ENCODE data around the gene ADRB1.
A peak's percentile ranks its signal among the peaks of the same experiment; 100 is the strongest.

ADRB1 gene

DNA sequence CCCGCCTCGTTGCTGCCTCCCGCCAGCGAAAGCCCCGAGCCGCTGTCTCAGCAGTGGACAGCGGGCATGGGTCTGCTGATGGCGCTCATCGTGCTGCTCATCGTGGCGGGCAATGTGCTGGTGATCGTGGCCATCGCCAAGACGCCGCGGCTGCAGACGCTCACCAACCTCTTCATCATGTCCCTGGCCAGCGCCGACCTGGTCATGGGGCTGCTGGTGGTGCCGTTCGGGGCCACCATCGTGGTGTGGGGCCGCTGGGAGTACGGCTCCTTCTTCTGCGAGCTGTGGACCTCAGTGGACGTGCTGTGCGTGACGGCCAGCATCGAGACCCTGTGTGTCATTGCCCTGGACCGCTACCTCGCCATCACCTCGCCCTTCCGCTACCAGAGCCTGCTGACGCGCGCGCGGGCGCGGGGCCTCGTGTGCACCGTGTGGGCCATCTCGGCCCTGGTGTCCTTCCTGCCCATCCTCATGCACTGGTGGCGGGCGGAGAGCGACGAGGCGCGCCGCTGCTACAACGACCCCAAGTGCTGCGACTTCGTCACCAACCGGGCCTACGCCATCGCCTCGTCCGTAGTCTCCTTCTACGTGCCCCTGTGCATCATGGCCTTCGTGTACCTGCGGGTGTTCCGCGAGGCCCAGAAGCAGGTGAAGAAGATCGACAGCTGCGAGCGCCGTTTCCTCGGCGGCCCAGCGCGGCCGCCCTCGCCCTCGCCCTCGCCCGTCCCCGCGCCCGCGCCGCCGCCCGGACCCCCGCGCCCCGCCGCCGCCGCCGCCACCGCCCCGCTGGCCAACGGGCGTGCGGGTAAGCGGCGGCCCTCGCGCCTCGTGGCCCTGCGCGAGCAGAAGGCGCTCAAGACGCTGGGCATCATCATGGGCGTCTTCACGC, 825 bp downstream of the ADRB1 start:
- peaks cover 32% of the 10 kb centered on the region for H3K79me2 ChIP-seq (ENCODE audit: insufficient read depth, low read length)
- no peak for TF ChIP-seq EZH2phosphoT487 (IDR thresholded peaks at IDR 0.05; ENCODE audit: borderline replicate concordance)
- TF ChIP-seq, protein P1, sequence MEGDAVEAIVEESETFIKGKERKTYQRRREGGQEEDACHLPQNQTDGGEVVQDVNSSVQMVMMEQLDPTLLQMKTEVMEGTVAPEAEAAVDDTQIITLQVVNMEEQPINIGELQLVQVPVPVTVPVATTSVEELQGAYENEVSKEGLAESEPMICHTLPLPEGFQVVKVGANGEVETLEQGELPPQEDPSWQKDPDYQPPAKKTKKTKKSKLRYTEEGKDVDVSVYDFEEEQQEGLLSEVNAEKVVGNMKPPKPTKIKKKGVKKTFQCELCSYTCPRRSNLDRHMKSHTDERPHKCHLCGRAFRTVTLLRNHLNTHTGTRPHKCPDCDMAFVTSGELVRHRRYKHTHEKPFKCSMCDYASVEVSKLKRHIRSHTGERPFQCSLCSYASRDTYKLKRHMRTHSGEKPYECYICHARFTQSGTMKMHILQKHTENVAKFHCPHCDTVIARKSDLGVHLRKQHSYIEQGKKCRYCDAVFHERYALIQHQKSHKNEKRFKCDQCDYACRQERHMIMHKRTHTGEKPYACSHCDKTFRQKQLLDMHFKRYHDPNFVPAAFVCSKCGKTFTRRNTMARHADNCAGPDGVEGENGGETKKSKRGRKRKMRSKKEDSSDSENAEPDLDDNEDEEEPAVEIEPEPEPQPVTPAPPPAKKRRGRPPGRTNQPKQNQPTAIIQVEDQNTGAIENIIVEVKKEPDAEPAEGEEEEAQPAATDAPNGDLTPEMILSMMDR (conservative IDR thresholded peaks at IDR 0.05; ENCODE audit: low read length) = no peak
- no peak overlapping the region for H3K9ac ChIP-seq (ENCODE audit: low read depth, low read length, poor library complexity, severe bottlenecking)
- H3K4me1 ChIP-seq (ENCODE audit: insufficient read depth, low read length, poor library complexity, severe bottlenecking) = peaks cover 43% of the 10 kb centered on the region
- peaks cover 9% of the 10 kb centered on the region; the same call in 1 of the 2 replicates for H3F3A ChIP-seq (ENCODE audit: low read depth)
- H3K4me3 ChIP-seq (ENCODE audit: low read length, poor library complexity, severe bottlenecking) = peak overlapping the region; percentile 83
- H3K36me3 ChIP-seq (ENCODE audit: insufficient read depth, low read length) = no peaks in the 10 kb centered on the region
- H3K9me2 ChIP-seq (replicated peaks; ENCODE audit: low read depth, low read length) = no peaks in the 10 kb centered on the region
- peak overlapping the region; percentile 56 for H3K4me2 ChIP-seq (ENCODE audit: low read depth, low read length, poor library complexity, severe bottlenecking)
- H3K9me3 ChIP-seq (ENCODE audit: insufficient read depth, low read depth, low read length) = no peaks in the 10 kb centered on the region
- no peak overlapping the region for H2AFZ ChIP-seq (ENCODE audit: low read length)
- no peaks in the 10 kb centered on the region for H4K20me1 ChIP-seq (ENCODE audit: insufficient read depth, low read length, poor library complexity, severe bottlenecking)
- H3K27me3 ChIP-seq (ENCODE audit: insufficient read depth, low read length, poor library complexity, severe bottlenecking) = no peaks in the 10 kb centered on the region

DNA sequence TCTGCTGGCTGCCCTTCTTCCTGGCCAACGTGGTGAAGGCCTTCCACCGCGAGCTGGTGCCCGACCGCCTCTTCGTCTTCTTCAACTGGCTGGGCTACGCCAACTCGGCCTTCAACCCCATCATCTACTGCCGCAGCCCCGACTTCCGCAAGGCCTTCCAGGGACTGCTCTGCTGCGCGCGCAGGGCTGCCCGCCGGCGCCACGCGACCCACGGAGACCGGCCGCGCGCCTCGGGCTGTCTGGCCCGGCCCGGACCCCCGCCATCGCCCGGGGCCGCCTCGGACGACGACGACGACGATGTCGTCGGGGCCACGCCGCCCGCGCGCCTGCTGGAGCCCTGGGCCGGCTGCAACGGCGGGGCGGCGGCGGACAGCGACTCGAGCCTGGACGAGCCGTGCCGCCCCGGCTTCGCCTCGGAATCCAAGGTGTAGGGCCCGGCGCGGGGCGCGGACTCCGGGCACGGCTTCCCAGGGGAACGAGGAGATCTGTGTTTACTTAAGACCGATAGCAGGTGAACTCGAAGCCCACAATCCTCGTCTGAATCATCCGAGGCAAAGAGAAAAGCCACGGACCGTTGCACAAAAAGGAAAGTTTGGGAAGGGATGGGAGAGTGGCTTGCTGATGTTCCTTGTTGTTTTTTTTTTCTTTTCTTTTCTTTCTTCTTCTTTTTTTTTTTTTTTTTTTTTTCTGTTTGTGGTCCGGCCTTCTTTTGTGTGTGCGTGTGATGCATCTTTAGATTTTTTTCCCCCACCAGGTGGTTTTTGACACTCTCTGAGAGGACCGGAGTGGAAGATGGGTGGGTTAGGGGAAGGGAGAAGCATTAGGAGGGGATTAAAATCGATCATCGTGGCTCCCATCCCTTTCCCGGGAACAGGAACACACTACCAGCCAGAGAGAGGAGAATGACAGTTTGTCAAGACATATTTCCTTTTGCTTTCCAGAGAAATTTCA, 1.7 kb downstream of the ADRB1 start:
- Histone ChIP-seq H3K36me3 (ENCODE audit: insufficient read depth, low read length) (no peaks in the 10 kb centered on the region), H3K4me2 (ENCODE audit: low read depth, low read length, poor library complexity, severe bottlenecking) (peak overlapping the region; percentile 93), H3K4me3 (ENCODE audit: low read length, poor library complexity, severe bottlenecking) (peak overlapping the region; percentile 72), H3K4me1 (ENCODE audit: insufficient read depth, low read length, poor library complexity, severe bottlenecking) (peaks cover 43% of the 10 kb centered on the region), H3F3A (ENCODE audit: low read depth) (peaks cover 9% of the 10 kb centered on the region; the same call in 1 of the 2 replicates), H2AFZ (ENCODE audit: low read length) (no peak overlapping the region), H3K27me3 (ENCODE audit: insufficient read depth, low read length, poor library complexity, severe bottlenecking) (no peaks in the 10 kb centered on the region), H4K20me1 (ENCODE audit: insufficient read depth, low read length, poor library complexity, severe bottlenecking) (no peaks in the 10 kb centered on the region), H3K9me2 (replicated peaks; ENCODE audit: low read depth, low read length) (no peaks in the 10 kb centered on the region), H3K79me2 (ENCODE audit: insufficient read depth, low read length) (peaks cover 32% of the 10 kb centered on the region), H3K9me3 (ENCODE audit: insufficient read depth, low read depth, low read length) (no peaks in the 10 kb centered on the region), H3K9ac (ENCODE audit: low read depth, low read length, poor library complexity, severe bottlenecking) (peak overlapping the region; percentile 73)
- TF ChIP-seq, protein P1 (conservative IDR thresholded peaks at IDR 0.05; ENCODE audit: low read length) = no peak
- no peak for TF ChIP-seq EZH2phosphoT487 (IDR thresholded peaks at IDR 0.05; ENCODE audit: borderline replicate concordance)

DNA sequence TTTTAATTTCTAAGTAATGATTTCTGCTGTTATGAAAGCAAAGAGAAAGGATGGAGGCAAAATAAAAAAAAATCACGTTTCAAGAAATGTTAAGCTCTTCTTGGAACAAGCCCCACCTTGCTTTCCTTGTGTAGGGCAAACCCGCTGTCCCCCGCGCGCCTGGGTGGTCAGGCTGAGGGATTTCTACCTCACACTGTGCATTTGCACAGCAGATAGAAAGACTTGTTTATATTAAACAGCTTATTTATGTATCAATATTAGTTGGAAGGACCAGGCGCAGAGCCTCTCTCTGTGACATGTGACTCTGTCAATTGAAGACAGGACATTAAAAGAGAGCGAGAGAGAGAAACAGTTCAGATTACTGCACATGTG, 2.4 kb downstream of the ADRB1 start:
- Histone ChIP-seq H3K36me3 (ENCODE audit: insufficient read depth, low read length) (no peaks in the 10 kb centered on the region), H3K4me2 (ENCODE audit: low read depth, low read length, poor library complexity, severe bottlenecking) (peak overlapping the region; percentile 93), H3K4me3 (ENCODE audit: low read length, poor library complexity, severe bottlenecking) (peak overlapping the region; percentile 72), H3K9ac (ENCODE audit: low read depth, low read length, poor library complexity, severe bottlenecking) (peak overlapping the region; percentile 73), H3F3A (ENCODE audit: low read depth) (peaks cover 9% of the 10 kb centered on the region; the same call in 1 of the 2 replicates), H4K20me1 (ENCODE audit: insufficient read depth, low read length, poor library complexity, severe bottlenecking) (no peaks in the 10 kb centered on the region), H3K4me1 (ENCODE audit: insufficient read depth, low read length, poor library complexity, severe bottlenecking) (peaks cover 43% of the 10 kb centered on the region), H2AFZ (ENCODE audit: low read length) (no peak overlapping the region), H3K9me2 (replicated peaks; ENCODE audit: low read depth, low read length) (no peaks in the 10 kb centered on the region), H3K79me2 (ENCODE audit: insufficient read depth, low read length) (peaks cover 32% of the 10 kb centered on the region), H3K27me3 (ENCODE audit: insufficient read depth, low read length, poor library complexity, severe bottlenecking) (no peaks in the 10 kb centered on the region), H3K9me3 (ENCODE audit: insufficient read depth, low read depth, low read length) (no peaks in the 10 kb centered on the region)
- TF ChIP-seq, protein P1 (conservative IDR thresholded peaks at IDR 0.05; ENCODE audit: low read length) = no peak
- TF ChIP-seq EZH2phosphoT487 (IDR thresholded peaks at IDR 0.05; ENCODE audit: borderline replicate concordance) = no peak

All from Loucy (cell line).